HepG2 (cell line): ENCODE data around the gene RPL34. TPM values are rescaled to one million over a fixed set of nuclear protein-coding genes. Genes with fewer than 3 reads are reported as not detected.

Source experiments
- ARHGAP35 ChIP-seq: sonication (generic); formaldehyde crosslinking; IDR thresholded peaks from 2 replicates; pipeline ENCODE4 v1.9.0; 2022; ENCODE audit warnings: mild to moderate bottlenecking, inconsistent platforms, moderate library complexity, missing genetic modification reagents, borderline replicate concordance
- CENPBD1 ChIP-seq: sonication (generic); formaldehyde crosslinking; IDR thresholded peaks from 2 replicates; pipeline ENCODE4 v1.8.0; 2022; ENCODE audit warnings: missing genetic modification reagents, low read depth, mild to moderate bottlenecking, borderline replicate concordance
- CREB1 ChIP-seq, 2 experiments: fragments of 450-650 bp in 1 of 2; IDR thresholded peaks; 2 replicates each; pipeline ENCODE4 v1.6.1; 2016 to 2017; ENCODE audit warnings: control low read depth in 1 of 2, mild to moderate bottlenecking in 1 of 2, missing compliant biosample characterization in 1 of 2, missing genetic modification characterization in 1 of 2
- EED ChIP-seq: sonication (generic); formaldehyde crosslinking; IDR thresholded peaks from 2 replicates; pipeline ENCODE4 v1.5.0; 2020; ENCODE audit warnings: mild to moderate bottlenecking, missing genetic modification reagents
- HNRNPL ChIP-seq: fragments of 200-400 bp; formaldehyde crosslinking; IDR thresholded peaks from 2 replicates; pipeline ENCODE4 v1.6.1; 2017; ENCODE audit warnings: mild to moderate bottlenecking, low read depth, low read length
- POGZ ChIP-seq: sonication (generic); formaldehyde crosslinking; IDR thresholded peaks from 2 replicates; pipeline ENCODE4 v1.4.0; 2020; ENCODE audit warnings: mild to moderate bottlenecking, missing genetic modification reagents
- RARG ChIP-seq: sonication (generic); formaldehyde crosslinking; IDR thresholded peaks from 2 replicates; pipeline ENCODE4 v1.4.0; 2020; ENCODE audit warnings: low read depth, mild to moderate bottlenecking, missing genetic modification reagents
- RBAK ChIP-seq: sonication (generic); formaldehyde crosslinking; IDR thresholded peaks from 2 replicates; pipeline ENCODE4 v1.5.1; 2020; ENCODE audit warnings: mild to moderate bottlenecking, missing genetic modification reagents
- RCOR2 ChIP-seq: IDR thresholded peaks from 2 replicates; pipeline ENCODE4 v1.6.1; 2016; ENCODE audit warnings: missing biosample characterization, missing genetic modification reagents
- SETDB1 ChIP-seq: sonication (generic); formaldehyde crosslinking; IDR thresholded peaks from 2 replicates; pipeline ENCODE4 v1.5.1; 2020; ENCODE audit warnings: missing genetic modification reagents, mild to moderate bottlenecking, borderline replicate concordance
- SP140L ChIP-seq: sonication (generic); formaldehyde crosslinking; IDR thresholded peaks from 2 replicates; pipeline ENCODE4 v1.4.0; 2020; ENCODE audit warnings: missing genetic modification reagents, borderline replicate concordance
- ZFAT ChIP-seq: sonication (generic); formaldehyde crosslinking; conservative IDR thresholded peaks from 2 replicates; pipeline ENCODE4 v1.8.1; 2023; ENCODE audit warnings: missing genetic modification reagents, inconsistent platforms
- ZFP41 ChIP-seq: sonication (generic); formaldehyde crosslinking; IDR thresholded peaks from 2 replicates; pipeline ENCODE4 v1.4.0; 2020; ENCODE audit warnings: mild to moderate bottlenecking, missing genetic modification reagents, borderline replicate concordance
- ZNF225 ChIP-seq: sonication (generic); formaldehyde crosslinking; IDR thresholded peaks from 2 replicates; pipeline ENCODE4 v1.4.0; 2020; ENCODE audit warnings: mild to moderate bottlenecking, missing genetic modification reagents
- ZNF335 ChIP-seq: sonication (generic); formaldehyde crosslinking; IDR thresholded peaks from 2 replicates; pipeline ENCODE4 v1.4.0; 2020; ENCODE audit warnings: missing genetic modification reagents
- ZNF446 ChIP-seq: sonication (generic); formaldehyde crosslinking; IDR thresholded peaks from 2 replicates; pipeline ENCODE4 v1.5.0; 2020; ENCODE audit warnings: mild to moderate bottlenecking, missing genetic modification reagents
- ZNF660 ChIP-seq: sonication (generic); formaldehyde crosslinking; IDR thresholded peaks from 2 replicates; pipeline ENCODE4 v1.5.1; 2020; ENCODE audit warnings: mild to moderate bottlenecking, low read depth, missing genetic modification reagents, borderline replicate concordance
- ZSCAN12 ChIP-seq: sonication (generic); formaldehyde crosslinking; IDR thresholded peaks from 2 replicates; pipeline ENCODE4 v1.9.0; 2021; ENCODE audit warnings: mild to moderate bottlenecking, missing genetic modification reagents
- ZSCAN29 ChIP-seq: sonication (generic); formaldehyde crosslinking; conservative IDR thresholded peaks from 2 replicates; pipeline ENCODE4 v1.4.0; 2020; ENCODE audit warnings: mild to moderate bottlenecking, missing genetic modification reagents
- ZSCAN31 ChIP-seq: sonication (generic); formaldehyde crosslinking; IDR thresholded peaks from 2 replicates; pipeline ENCODE4 v1.5.0; 2020; ENCODE audit warnings: low read depth, mild to moderate bottlenecking, missing genetic modification reagents
- polyA plus RNA-seq, 8 experiments: library from polyadenylated mRNA; depleted of rRNA in 3 of 8; stranded (reverse) in 7 of 8; unstranded in 1 of 8; fragments of >200 nt; fragmentation: Illumina TruSeq in 4 of 8; extraction: Trizol in 4 of 8; gene quantifications; 2 replicates each; pipeline versions ENCODE4 v1.2.1 to v1.2.3, GENCODE V29; 2011 to 2016; ENCODE audit warnings: low read depth in 4 of 8, missing spikeins in 1 of 8, mixed read lengths in 1 of 8; ENCODE audit not compliant: insufficient read depth in 1 of 8
- total RNA-seq, 5 experiments: library from RNA; depleted of rRNA; stranded (reverse); fragments of >200 nt; fragmentation: Illumina TruSeq; extraction: Trizol; gene quantifications; 2 replicates each; pipeline ENCODE4 v1.2.3, GENCODE V29; 2016; ENCODE audit warnings: low read depth in 1 of 5
- TF ChIP-seq, protein P1 (sequence below): sonication (generic); formaldehyde crosslinking; IDR thresholded peaks from 2 replicates; pipeline ENCODE4 v1.4.0; 2020; ENCODE audit warnings: missing genetic modification reagents, borderline replicate concordance
- TF ChIP-seq, protein P2 (sequence below): sonication (generic); formaldehyde crosslinking; IDR thresholded peaks from 2 replicates; pipeline ENCODE4 v1.4.0; 2020; ENCODE audit warnings: missing genetic modification reagents, borderline replicate concordance

Gene RPL34
- total and polyA plus RNA-seq, 2 of the 13 experiments (the other 11 are each of a cell fraction or from before 2014, with no cell fraction given): 2,235 to 3,985 TPM

DNA sequence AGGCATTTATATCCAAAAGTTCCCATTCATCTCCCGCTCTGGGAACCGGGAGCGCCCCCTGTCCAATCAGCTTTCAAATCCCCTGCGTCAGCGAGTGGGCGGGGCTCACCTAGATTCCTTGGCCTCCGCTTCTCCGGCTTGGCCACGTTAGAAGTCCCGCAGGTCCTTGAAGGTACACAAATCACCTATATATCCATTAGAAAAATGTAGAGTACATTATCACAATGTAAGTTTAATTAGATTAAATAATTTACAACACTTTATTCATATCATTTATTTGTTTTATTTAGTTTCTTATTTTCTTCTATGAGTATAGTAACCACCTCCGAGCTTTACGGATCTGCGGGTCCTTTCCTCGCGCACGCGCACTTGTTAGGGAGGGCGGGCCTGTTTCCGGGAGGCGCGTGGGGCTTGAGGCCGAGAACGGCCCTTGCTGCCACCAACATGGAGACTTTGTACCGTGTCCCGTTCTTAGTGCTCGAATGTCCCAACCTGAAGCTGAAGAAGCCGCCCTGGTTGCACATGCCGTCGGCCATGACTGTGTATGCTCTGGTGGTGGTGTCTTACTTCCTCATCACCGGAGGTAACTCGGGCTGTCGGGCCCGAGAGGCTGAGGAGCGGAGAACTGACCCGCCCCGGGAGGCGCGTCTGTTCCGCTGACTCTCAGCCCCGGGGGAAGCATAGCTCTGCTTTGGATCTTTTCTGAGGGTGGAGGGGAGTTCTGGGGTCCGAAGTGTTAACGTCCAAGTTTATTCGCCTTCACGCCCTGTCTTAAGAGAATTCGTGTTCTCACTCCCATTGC, 30.0 kb downstream of the RPL34 start, which contains the start of gene OSTC (continued):
- TF ChIP-seq, protein P1, sequence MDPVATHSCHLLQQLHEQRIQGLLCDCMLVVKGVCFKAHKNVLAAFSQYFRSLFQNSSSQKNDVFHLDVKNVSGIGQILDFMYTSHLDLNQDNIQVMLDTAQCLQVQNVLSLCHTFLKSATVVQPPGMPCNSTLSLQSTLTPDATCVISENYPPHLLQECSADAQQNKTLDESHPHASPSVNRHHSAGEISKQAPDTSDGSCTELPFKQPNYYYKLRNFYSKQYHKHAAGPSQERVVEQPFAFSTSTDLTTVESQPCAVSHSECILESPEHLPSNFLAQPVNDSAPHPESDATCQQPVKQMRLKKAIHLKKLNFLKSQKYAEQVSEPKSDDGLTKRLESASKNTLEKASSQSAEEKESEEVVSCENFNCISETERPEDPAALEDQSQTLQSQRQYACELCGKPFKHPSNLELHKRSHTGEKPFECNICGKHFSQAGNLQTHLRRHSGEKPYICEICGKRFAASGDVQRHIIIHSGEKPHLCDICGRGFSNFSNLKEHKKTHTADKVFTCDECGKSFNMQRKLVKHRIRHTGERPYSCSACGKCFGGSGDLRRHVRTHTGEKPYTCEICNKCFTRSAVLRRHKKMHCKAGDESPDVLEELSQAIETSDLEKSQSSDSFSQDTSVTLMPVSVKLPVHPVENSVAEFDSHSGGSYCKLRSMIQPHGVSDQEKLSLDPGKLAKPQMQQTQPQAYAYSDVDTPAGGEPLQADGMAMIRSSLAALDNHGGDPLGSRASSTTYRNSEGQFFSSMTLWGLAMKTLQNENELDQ: no peak
- TF ChIP-seq SP140L (CRISPR knock-in tag) (peak; percentile 10; the same call in 1 of the 2 replicates), ZSCAN29 (CRISPR knock-in tag) (no peak), ARHGAP35 (CRISPR knock-in tag) (no peak), POGZ (peak; percentile 52; the same call in 1 of the 2 replicates), RBAK (CRISPR knock-in tag) (no peak), HNRNPL (no peak), SETDB1 (CRISPR knock-in tag) (no peak), ZSCAN12 (peak; percentile 71; the same call in 1 of the 2 replicates), RARG (CRISPR knock-in tag) (no peak), ZNF335 (CRISPR knock-in tag) (peak; percentile 62; the same call in 1 of the 2 replicates), ZNF225 (no peak), EED (CRISPR knock-in tag) (peak; percentile 67; the same call in 1 of the 2 replicates), ZNF446 (CRISPR knock-in tag) (peak; percentile 73; the same call in 1 of the 2 replicates), ZNF660 (CRISPR knock-in tag) (no peak), ZSCAN31 (CRISPR knock-in tag) (0 out of 2 replicates have a peak, but pooled peaks have one; percentile 49), CENPBD1 (CRISPR knock-in tag) (no peak), CREB1 (IDR thresholded peaks at IDR 0.05) (peak; percentile 55; the same call in 1 of the 2 replicates), CREB1 (CRISPR knock-in tag; IDR thresholded peaks at IDR 0.05) (peak; percentile 90), ZFP41 (CRISPR knock-in tag) (no peak), ZFAT (no peak), RCOR2 (CRISPR knock-in tag) (no peak)
- TF ChIP-seq, protein P2, sequence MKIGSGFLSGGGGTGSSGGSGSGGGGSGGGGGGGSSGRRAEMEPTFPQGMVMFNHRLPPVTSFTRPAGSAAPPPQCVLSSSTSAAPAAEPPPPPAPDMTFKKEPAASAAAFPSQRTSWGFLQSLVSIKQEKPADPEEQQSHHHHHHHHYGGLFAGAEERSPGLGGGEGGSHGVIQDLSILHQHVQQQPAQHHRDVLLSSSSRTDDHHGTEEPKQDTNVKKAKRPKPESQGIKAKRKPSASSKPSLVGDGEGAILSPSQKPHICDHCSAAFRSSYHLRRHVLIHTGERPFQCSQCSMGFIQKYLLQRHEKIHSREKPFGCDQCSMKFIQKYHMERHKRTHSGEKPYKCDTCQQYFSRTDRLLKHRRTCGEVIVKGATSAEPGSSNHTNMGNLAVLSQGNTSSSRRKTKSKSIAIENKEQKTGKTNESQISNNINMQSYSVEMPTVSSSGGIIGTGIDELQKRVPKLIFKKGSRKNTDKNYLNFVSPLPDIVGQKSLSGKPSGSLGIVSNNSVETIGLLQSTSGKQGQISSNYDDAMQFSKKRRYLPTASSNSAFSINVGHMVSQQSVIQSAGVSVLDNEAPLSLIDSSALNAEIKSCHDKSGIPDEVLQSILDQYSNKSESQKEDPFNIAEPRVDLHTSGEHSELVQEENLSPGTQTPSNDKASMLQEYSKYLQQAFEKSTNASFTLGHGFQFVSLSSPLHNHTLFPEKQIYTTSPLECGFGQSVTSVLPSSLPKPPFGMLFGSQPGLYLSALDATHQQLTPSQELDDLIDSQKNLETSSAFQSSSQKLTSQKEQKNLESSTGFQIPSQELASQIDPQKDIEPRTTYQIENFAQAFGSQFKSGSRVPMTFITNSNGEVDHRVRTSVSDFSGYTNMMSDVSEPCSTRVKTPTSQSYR (CRISPR knock-in tag): peak; percentile 10; the same call in 1 of the 2 replicates
